HepG2 (cell line): ENCODE measurements around the gene CLRN2. TPM values are rescaled to one million over a fixed set of nuclear protein-coding genes. Genes with fewer than 3 reads are reported as not detected.

Source experiments
- ATAC-seq: fragments of 200-7000 bp; cut with Tn5 transposase; 3 replicates; pipeline ENCODE4 v1.9.1; 2020; ENCODE audit warnings: mild to moderate bottlenecking, moderate library complexity
- BruUV-seq: library from RNA; stranded (reverse); fragments of 400-500 nt; replicated peaks from 2 replicates; lab custom pipeline; 2021; lab: Mats Ljungman, UMichigan
- CTCF ChIA-PET: fragments of 300-600 bp; formaldehyde crosslinking; extraction: SDS; loops from one replicate; lab custom pipeline; 2021; ENCODE audit warnings: low total read pairs, inconsistent platforms, low intra/inter-chr PET ratio; lab: Yijun Ruan, JAX
- POLR2A ChIA-PET: fragments of 350-600 bp; sonication (Branson Sonifier 250); formaldehyde crosslinking; loops from one replicate; lab custom pipeline; 2020; ENCODE audit warnings: antibody characterized with exemption, inconsistent platforms; lab: Yijun Ruan, JAX
- DNase-seq: peaks from one replicate; pipeline ENCODE4 v3.0.0-alpha.2; 2015; ENCODE audit warnings: low spot score
- FAIRE-seq: peaks from 3 replicates; lab custom pipeline; 2011; peaks lifted over from hg19 to GRCh38; lab: Jason Lieb, UNC
- H2AFZ ChIP-seq: one replicate; pipeline ENCODE4 v1.6.1; 2011; ENCODE audit warnings: low read length, inconsistent platforms
- H3K27ac ChIP-seq: fragments of 300-600 bp; 3 replicates; pipeline ENCODE4 v1.8.0; 2011; ENCODE audit warnings: mixed run types, mild to moderate bottlenecking, mixed read lengths, low read length, inconsistent platforms; ENCODE audit not compliant: insufficient read depth; ENCODE audit errors: extremely low read length
- H3K27me3 ChIP-seq, 2 experiments: fragments of 200-600 bp in 1 of 2; 2 replicates in 1 of 2; 3 replicates in 1 of 2; pipeline versions ENCODE4 v1.6.0 to v1.8.0; 2011; ENCODE audit warnings: low read length in 2 of 2, mild to moderate bottlenecking in 2 of 2, moderate library complexity in 2 of 2, inconsistent platforms in 1 of 2; ENCODE audit not compliant: insufficient read depth in 2 of 2, control insufficient read depth in 1 of 2
- H3K36me3 ChIP-seq, 2 experiments: fragments of 200-600 bp in 1 of 2; replicated peaks in 1 of 2; 2 replicates in 1 of 2; 3 replicates in 1 of 2; pipeline versions ENCODE4 v1.5.1 to v1.8.0; 2011; ENCODE audit warnings: low read length in 2 of 2, inconsistent platforms in 1 of 2; ENCODE audit not compliant: insufficient read depth in 2 of 2, control insufficient read depth in 1 of 2
- H3K4me1 ChIP-seq: 2 replicates; pipeline ENCODE4 v1.5.1; 2012; ENCODE audit warnings: low read length, inconsistent platforms; ENCODE audit not compliant: insufficient read depth
- H3K4me2 ChIP-seq: 2 replicates; pipeline ENCODE4 v1.6.0; 2011; ENCODE audit warnings: low read depth, low read length, inconsistent platforms
- H3K4me3 ChIP-seq, 3 experiments: fragments of 200-600 bp in 1 of 3; sonication (generic), shearing (Covaris generic) in 1 of 3; replicated peaks in 1 of 3; 2 replicates each; pipeline ENCODE4 v1.5.1; 2011 to 2016; ENCODE audit warnings: low read length in 3 of 3, inconsistent platforms in 2 of 3, low read depth in 2 of 3, mild to moderate bottlenecking in 2 of 3, control low read depth in 1 of 3, mixed read lengths in 1 of 3; ENCODE audit not compliant: insufficient read depth in 1 of 3
- H3K79me2 ChIP-seq: one replicate; pipeline ENCODE4 v1.6.1; 2011; ENCODE audit warnings: low read length, inconsistent platforms; ENCODE audit not compliant: insufficient read depth
- H3K9ac ChIP-seq: 2 replicates; pipeline ENCODE4 v1.6.0; 2011; ENCODE audit warnings: mild to moderate bottlenecking, low read depth, low read length, inconsistent platforms; ENCODE audit not compliant: insufficient read depth
- H3K9me3 ChIP-seq: 2 replicates; pipeline ENCODE4 v1.5.1; 2012; ENCODE audit warnings: mild to moderate bottlenecking, low read length
- H4K20me1 ChIP-seq: 2 replicates; pipeline ENCODE4 v1.6.0; 2011; ENCODE audit warnings: inconsistent platforms, mild to moderate bottlenecking, low read length, moderate library complexity; ENCODE audit not compliant: insufficient read depth
- HDAC1 ChIP-seq: sonication (generic); formaldehyde crosslinking; IDR thresholded peaks from 2 replicates; pipeline ENCODE4 v1.5.1; 2020; ENCODE audit warnings: mild to moderate bottlenecking, missing genetic modification reagents
- KLF9 ChIP-seq: IDR thresholded peaks from 2 replicates; pipeline ENCODE4 v1.6.1; 2016; ENCODE audit warnings: low read depth
- KMT2B ChIP-seq: IDR thresholded peaks from 2 replicates; pipeline ENCODE4 v1.6.1; 2016; ENCODE audit warnings: missing genetic modification reagents, missing compliant biosample characterization
- MTF1 ChIP-seq: sonication (generic); formaldehyde crosslinking; IDR thresholded peaks from 2 replicates; pipeline ENCODE4 v1.5.0; 2020; ENCODE audit warnings: missing genetic modification reagents
- ZFP36L2 ChIP-seq: sonication (generic); formaldehyde crosslinking; IDR thresholded peaks from 2 replicates; pipeline ENCODE4 v1.4.0; 2020; ENCODE audit warnings: missing genetic modification reagents
- ZFX ChIP-seq: sonication (generic); formaldehyde crosslinking; IDR thresholded peaks from 2 replicates; pipeline ENCODE4 v1.4.0; 2020; ENCODE audit warnings: mild to moderate bottlenecking, low read depth, missing genetic modification reagents, moderate library complexity
- ZNF101 ChIP-seq: sonication (generic); formaldehyde crosslinking; IDR thresholded peaks from 2 replicates; pipeline ENCODE4 v1.4.0; 2020; ENCODE audit warnings: mild to moderate bottlenecking, low read depth, missing genetic modification reagents, borderline replicate concordance
- ZNF501 ChIP-seq: sonication (generic); formaldehyde crosslinking; IDR thresholded peaks from 2 replicates; pipeline ENCODE4 v1.5.1; 2020; ENCODE audit warnings: mild to moderate bottlenecking, moderate library complexity, missing genetic modification reagents
- ZNF567 ChIP-seq: sonication (generic); formaldehyde crosslinking; IDR thresholded peaks from 2 replicates; pipeline ENCODE4 v1.8.1; 2023; ENCODE audit warnings: mild to moderate bottlenecking, missing genetic modification reagents, borderline replicate concordance
- ZNF614 ChIP-seq: IDR thresholded peaks from 2 replicates; pipeline ENCODE4 v1.6.1; 2018; ENCODE audit warnings: missing biosample characterization, missing genetic modification reagents, inconsistent platforms, borderline replicate concordance
- ZNF639 ChIP-seq: conservative IDR thresholded peaks from 2 replicates; pipeline ENCODE4 v1.6.1; 2018; ENCODE audit warnings: missing genetic modification reagents
- ZNF652 ChIP-seq: IDR thresholded peaks from 2 replicates; pipeline ENCODE4 v1.6.1; 2016; ENCODE audit warnings: low read depth, borderline replicate concordance
- ZSCAN20 ChIP-seq: sonication (generic); formaldehyde crosslinking; IDR thresholded peaks from 2 replicates; pipeline ENCODE4 v1.4.0; 2020; ENCODE audit warnings: missing genetic modification reagents, mild to moderate bottlenecking, borderline replicate concordance
- WGBS: methylation state at CpG from one replicate; pipeline ENCODE4 v1.1.6; 2017; ENCODE audit warnings: low lambda C conversion rate; 5-methylcytosine and 5-hydroxymethylcytosine counted together
- in situ Hi-C: cut with HindIII; loops from 2 replicates; pipeline ENCODE4 v1.10.0; 2017; ENCODE audit warnings: low pct_unique_long_range_greater_than_20kb; ENCODE audit not compliant: extremely low pct_ligation_motif_present
- intact Hi-C: fragments of 100-400 bp; cut with micrococcal nuclease; formaldehyde crosslinking; loops from one replicate; pipeline ENCODE4 v1.10.0; 2022; ENCODE audit not compliant: unreplicated experiment
- polyA plus RNA-seq, 8 experiments: library from polyadenylated mRNA; depleted of rRNA in 3 of 8; stranded (reverse) in 7 of 8; unstranded in 1 of 8; fragments of >200 nt; fragmentation: Illumina TruSeq in 4 of 8; extraction: Trizol in 4 of 8; gene quantifications; 2 replicates each; pipeline versions ENCODE4 v1.2.1 to v1.2.3, GENCODE V29; 2011 to 2016; ENCODE audit warnings: low read depth in 4 of 8, missing spikeins in 1 of 8, mixed read lengths in 1 of 8; ENCODE audit not compliant: insufficient read depth in 1 of 8
- total RNA-seq, 5 experiments: library from RNA; depleted of rRNA; stranded (reverse); fragments of >200 nt; fragmentation: Illumina TruSeq; extraction: Trizol; gene quantifications; 2 replicates each; pipeline ENCODE4 v1.2.3, GENCODE V29; 2016; ENCODE audit warnings: low read depth in 1 of 5
- TF ChIP-seq, protein P1 (sequence below): IDR thresholded peaks from 2 replicates; pipeline ENCODE4 v1.6.1; 2016; ENCODE audit warnings: low read depth, borderline replicate concordance
- TF ChIP-seq, protein P2 (sequence below): sonication (generic); formaldehyde crosslinking; IDR thresholded peaks from 2 replicates; pipeline ENCODE4 v1.5.0; 2020; ENCODE audit warnings: missing genetic modification reagents
- TF ChIP-seq, protein P3 (sequence below), 2 experiments: sonication (generic) in 1 of 2; formaldehyde crosslinking in 1 of 2; IDR thresholded peaks; 2 replicates each; pipeline versions ENCODE4 v1.5.1 to v1.6.1; 2011 to 2020; ENCODE audit warnings: borderline replicate concordance in 1 of 2, low read depth in 1 of 2, low read length in 1 of 2, mild to moderate bottlenecking in 1 of 2, missing genetic modification reagents in 1 of 2, moderate library complexity in 1 of 2

Gene CLRN2
- total and polyA plus RNA-seq, 2 of the 13 experiments (the other 11 are each of a cell fraction or from before 2014, with no cell fraction given) = not detected

GRCh38 chr4:17558941-17559708 is 44.2 kb downstream of the CLRN2 start:
- H3K27ac ChIP-seq = peak overlapping the region; percentile 90
- no peaks in the 10 kb centered on the region for H4K20me1 ChIP-seq
- peaks cover 81% of the 10 kb centered on the region for H3K4me1 ChIP-seq
- peak; percentile 84 for ATAC-seq
- peak overlapping the region in 1 of 3 experiments; percentile 32; a peak in 1 of 6 replicates for H3K4me3 ChIP-seq
- no TSS peak for BruUV-seq
- WGBS = 5% methylated on average over 4 of the region's 4 CpGs
- ChIA-PET CTCF (no interaction called here), POLR2A (interaction anchor here (1.2 to 5.2 kb wide), 10 partner anchors 9 to 56 kb away, joined by 3 to 49 read pairs (median 4); partner anchors contain the start of genes LAP3 and MED28)
- intact Hi-C loops (loop anchor here (1.0 to 2.0 kb wide), 3 partner anchors 15 to 56 kb away; partner anchors contain the start of genes LAP3 and MED28), in situ Hi-C loops (loop anchor here (5.0 to 25.0 kb wide), 3 partner anchors 78 to 453 kb away; partner anchors contain the start of gene LCORL)
- FAIRE-seq = peak; percentile 82
- H3K79me2 ChIP-seq = no peaks in the 10 kb centered on the region
- peak; percentile 97 for DNase-seq
- peak overlapping the region; percentile 64 for H3K9ac ChIP-seq
- H2AFZ ChIP-seq = no peak overlapping the region
- no peaks in the 10 kb centered on the region for H3K36me3 ChIP-seq
- peak overlapping the region; percentile 57 for H3K4me2 ChIP-seq
- no peaks in the 10 kb centered on the region for H3K9me3 ChIP-seq
- no peaks in the 10 kb centered on the region for H3K27me3 ChIP-seq
- TF ChIP-seq, protein P1, sequence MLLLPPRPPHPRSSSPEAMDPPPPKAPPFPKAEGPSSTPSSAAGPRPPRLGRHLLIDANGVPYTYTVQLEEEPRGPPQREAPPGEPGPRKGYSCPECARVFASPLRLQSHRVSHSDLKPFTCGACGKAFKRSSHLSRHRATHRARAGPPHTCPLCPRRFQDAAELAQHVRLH = peak; percentile 66; the same call in 1 of the 2 replicates
- TF ChIP-seq ZNF101 (CRISPR knock-in tag) (0 out of 2 replicates have a peak, but pooled peaks have one; percentile 52), ZNF567 (CRISPR knock-in tag) (0 out of 2 replicates have a peak, but pooled peaks have one; percentile 68), MTF1 (CRISPR knock-in tag) (no peak), ZNF614 (peak; percentile 82), ZFP36L2 (CRISPR knock-in tag) (no peak), ZNF501 (CRISPR knock-in tag) (0 out of 2 replicates have a peak, but pooled peaks have one; percentile 53), ZSCAN20 (CRISPR knock-in tag) (0 out of 2 replicates have a peak, but pooled peaks have one; percentile 57), KMT2B (CRISPR knock-in tag) (0 out of 2 replicates have a peak, but pooled peaks have one; percentile 22), ZNF652 (CRISPR knock-in tag) (peak; percentile 100), ZNF639 (CRISPR knock-in tag) (no peak), HDAC1 (peak; percentile 98), ZFX (CRISPR knock-in tag) (peak; percentile 30), KLF9 (CRISPR knock-in tag) (0 out of 2 replicates have a peak, but pooled peaks have one; percentile 61)
- TF ChIP-seq, protein P2, sequence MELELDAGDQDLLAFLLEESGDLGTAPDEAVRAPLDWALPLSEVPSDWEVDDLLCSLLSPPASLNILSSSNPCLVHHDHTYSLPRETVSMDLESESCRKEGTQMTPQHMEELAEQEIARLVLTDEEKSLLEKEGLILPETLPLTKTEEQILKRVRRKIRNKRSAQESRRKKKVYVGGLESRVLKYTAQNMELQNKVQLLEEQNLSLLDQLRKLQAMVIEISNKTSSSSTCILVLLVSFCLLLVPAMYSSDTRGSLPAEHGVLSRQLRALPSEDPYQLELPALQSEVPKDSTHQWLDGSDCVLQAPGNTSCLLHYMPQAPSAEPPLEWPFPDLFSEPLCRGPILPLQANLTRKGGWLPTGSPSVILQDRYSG (CRISPR knock-in tag) = 0 out of 2 replicates have a peak, but pooled peaks have one; percentile 52
- TF ChIP-seq, protein P3, sequence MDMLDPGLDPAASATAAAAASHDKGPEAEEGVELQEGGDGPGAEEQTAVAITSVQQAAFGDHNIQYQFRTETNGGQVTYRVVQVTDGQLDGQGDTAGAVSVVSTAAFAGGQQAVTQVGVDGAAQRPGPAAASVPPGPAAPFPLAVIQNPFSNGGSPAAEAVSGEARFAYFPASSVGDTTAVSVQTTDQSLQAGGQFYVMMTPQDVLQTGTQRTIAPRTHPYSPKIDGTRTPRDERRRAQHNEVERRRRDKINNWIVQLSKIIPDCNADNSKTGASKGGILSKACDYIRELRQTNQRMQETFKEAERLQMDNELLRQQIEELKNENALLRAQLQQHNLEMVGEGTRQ (IDR thresholded peaks at IDR 0.05; ENCODE audit: low read depth, low read length) = peak; percentile 42; the same call in 1 of the 2 replicates
- TF ChIP-seq, protein P3 (CRISPR knock-in tag; IDR thresholded peaks at IDR 0.05; ENCODE audit: borderline replicate concordance) = peak; percentile 10; the same call in 1 of the 2 replicates
